Fibroblast of lung (primary cell): Measurements from ENCODE around the gene TBP. TPM values are rescaled to one million over a fixed set of nuclear protein-coding genes. Genes with fewer than 3 reads are reported as not detected.
"Not testable (repeated sequence)": the region's sequence is repeated elsewhere in the genome, so short reads cannot be mapped to it uniquely, and the experiment has no call there.

Experiments
- DNase-seq, 2 donors: peaks; one replicate each; pipeline versions ENCODE4 v3.0.0 to v3.0.0-alpha.2; 2010; ENCODE audit warnings: low read depth in 2 of 2
- H2AFZ ChIP-seq: 2 replicates; pipeline ENCODE4 v1.5.1; 2012; ENCODE audit warnings: low read length, control low read depth, inconsistent platforms
- H3K27ac ChIP-seq: 2 replicates; pipeline ENCODE4 v1.5.1; 2011; ENCODE audit warnings: low read length, control low read depth; ENCODE audit not compliant: insufficient read depth
- H3K27me3 ChIP-seq: 2 replicates; pipeline ENCODE4 v1.5.1; 2011; ENCODE audit warnings: mild to moderate bottlenecking, low read length; ENCODE audit not compliant: control insufficient read depth, insufficient read depth
- H3K36me3 ChIP-seq: 2 replicates; pipeline ENCODE4 v1.5.1; 2011; ENCODE audit warnings: low read length; ENCODE audit not compliant: control insufficient read depth, insufficient read depth
- H3K4me1 ChIP-seq: 2 replicates; pipeline ENCODE4 v1.5.1; 2011; ENCODE audit warnings: low read length; ENCODE audit not compliant: control insufficient read depth, insufficient read depth; ENCODE audit errors: extremely low read depth
- H3K4me2 ChIP-seq: 2 replicates; pipeline ENCODE4 v1.5.1; 2011; ENCODE audit warnings: low read length, control low read depth; ENCODE audit not compliant: insufficient read depth; ENCODE audit errors: extremely low read depth
- H3K4me3 ChIP-seq, 4 experiments: fragments of 200-600 bp in 1 of 4; sonication (generic) in 1 of 4; replicated peaks in 1 of 4; 2 replicates each; pipeline ENCODE4 v1.5.1; 2011 to 2016; ENCODE audit warnings: low read length in 4 of 4, low read depth in 3 of 4, mild to moderate bottlenecking in 3 of 4, control low read depth in 2 of 4, inconsistent platforms in 1 of 4, mixed read lengths in 1 of 4; ENCODE audit not compliant: insufficient read depth in 1 of 4; ENCODE audit errors: control extremely low read depth in 1 of 4
- H3K79me2 ChIP-seq: 2 replicates; pipeline ENCODE4 v1.5.1; 2012; ENCODE audit warnings: mild to moderate bottlenecking, low read length, inconsistent platforms; ENCODE audit not compliant: control insufficient read depth, insufficient read depth
- H3K9ac ChIP-seq: 2 replicates; pipeline ENCODE4 v1.5.1; 2011; ENCODE audit warnings: mild to moderate bottlenecking, low read length, control low read depth; ENCODE audit not compliant: insufficient read depth
- H3K9me3 ChIP-seq: 2 replicates; pipeline ENCODE4 v1.5.1; 2012; ENCODE audit warnings: low read depth, low read length; ENCODE audit not compliant: control insufficient read depth, insufficient read depth
- H4K20me1 ChIP-seq: 2 replicates; pipeline ENCODE4 v1.5.1; 2011; ENCODE audit warnings: low read length; ENCODE audit not compliant: control insufficient read depth, insufficient read depth; ENCODE audit errors: extremely low read depth
- CTCF ChIP-seq, 2 donors: IDR thresholded peaks in 1 of 2; conservative IDR thresholded peaks in 1 of 2; 1 replicate in 1 of 2; 2 replicates in 1 of 2; pipeline ENCODE4 v1.5.1; 2011 to 2012; ENCODE audit warnings: low read length in 2 of 2, control low read depth in 1 of 2, inconsistent platforms in 1 of 2, low read depth in 1 of 2, mild to moderate bottlenecking in 1 of 2
- EZH2 ChIP-seq: IDR thresholded peaks from 2 replicates; pipeline ENCODE4 v1.5.1; 2012; ENCODE audit warnings: low read length, control low read depth, mild to moderate bottlenecking; ENCODE audit errors: missing control alignments
- polyA plus RNA-seq, 2 donors: library from polyadenylated mRNA; depleted of rRNA in 1 of 2; stranded (reverse) in 1 of 2; unstranded in 1 of 2; fragments of >200 nt; gene quantifications; 2 replicates each; pipeline ENCODE4 v1.2.1, GENCODE V29; 2011 to 2012; ENCODE audit warnings: missing spikeins in 1 of 2
- total RNA-seq: library from RNA; depleted of rRNA; stranded (reverse); fragments of >200 nt; gene quantifications from 2 replicates; pipeline ENCODE4 v1.2.1, GENCODE V29; 2014

TBP gene
- total and polyA plus RNA-seq, 2 donors (not counting 1 experiment from before 2014, with no cell fraction given), result 7.8 to 14.4 TPM

- H3K36me3 ChIP-seq, result no peaks in the 10 kb centered on the region
- H3K79me2 ChIP-seq, result no peaks in the 10 kb centered on the region
- H3K27me3 ChIP-seq, result no peaks in the 10 kb centered on the region
- H4K20me1 ChIP-seq, result no peaks in the 10 kb centered on the region
- peak in 1 of 2 donors; percentile 14 for DNase-seq
- no peaks in the 10 kb centered on the region for H3K4me1 ChIP-seq
- H3K4me2 ChIP-seq, result no peak overlapping the region
- H3K9me3 ChIP-seq, result no peaks in the 10 kb centered on the region
- H3K9ac ChIP-seq, result no peak overlapping the region
- H2AFZ ChIP-seq, result no peak overlapping the region
- H3K4me3 ChIP-seq, result no peak overlapping the region
- no peak overlapping the region for H3K27ac ChIP-seq
- TF ChIP-seq CTCF (conservative IDR thresholded peaks at IDR 0.05 in 1 of 2, IDR thresholded peaks at IDR 0.05 in 1 of 2; ENCODE audit: low read depth in 1 of 2, low read length in 2 of 2) (no peak), EZH2 (no peak)
Measured at GRCh38 chr6:170506446-170506845, 47.7 kb upstream of the TBP start.

GRCh38 chr6:170507728-170508127, 46.4 kb upstream of the TBP start:
- H3K9ac ChIP-seq, H3K36me3 ChIP-seq, DNase-seq, H3K79me2 ChIP-seq, H3K4me2 ChIP-seq, H3K4me3 ChIP-seq, H2AFZ ChIP-seq, H3K27ac ChIP-seq, H4K20me1 ChIP-seq, H3K9me3 ChIP-seq, H3K4me1 ChIP-seq, H3K27me3 ChIP-seq: not testable (repeated sequence)

- not testable (repeated sequence) for H3K27me3 ChIP-seq, H2AFZ ChIP-seq, H4K20me1 ChIP-seq, DNase-seq, H3K4me2 ChIP-seq, H3K4me3 ChIP-seq, H3K9ac ChIP-seq, H3K27ac ChIP-seq, H3K4me1 ChIP-seq, H3K9me3 ChIP-seq, H3K36me3 ChIP-seq, H3K79me2 ChIP-seq
Measured at GRCh38 chr6:170508275-170508674, 45.9 kb upstream of the TBP start.

- not testable (repeated sequence) for H3K27me3 ChIP-seq, H3K9me3 ChIP-seq, H3K79me2 ChIP-seq
Measured at GRCh38 chr6:170508892-170509722, 45.1 kb upstream of the TBP start.

More at GRCh38 chr6:170508892-170509722, 45.1 kb upstream of the TBP start:
- H2AFZ ChIP-seq, H4K20me1 ChIP-seq, H3K27ac ChIP-seq, H3K36me3 ChIP-seq, H3K4me1 ChIP-seq, H3K4me3 ChIP-seq, H3K9ac ChIP-seq, H3K4me2 ChIP-seq: not testable (repeated sequence)
- DNase-seq, result peak in 1 of 2 donors; percentile 51
